HepG2 (cell line): ENCODE measurements around the gene DRAXIN. TPM values are rescaled to one million over a fixed set of nuclear protein-coding genes. Genes with fewer than 3 reads are reported as not detected.

Experiments
- ATAC-seq: fragments of 200-7000 bp; cut with Tn5 transposase; 3 replicates; pipeline ENCODE4 v1.9.1; 2020; ENCODE audit warnings: mild to moderate bottlenecking, moderate library complexity
- BruUV-seq: library from RNA; stranded (reverse); fragments of 400-500 nt; replicated peaks from 2 replicates; lab custom pipeline; 2021; lab: Mats Ljungman, UMichigan
- CTCF ChIA-PET: fragments of 300-600 bp; formaldehyde crosslinking; extraction: SDS; loops from one replicate; lab custom pipeline; 2021; ENCODE audit warnings: low total read pairs, inconsistent platforms, low intra/inter-chr PET ratio; lab: Yijun Ruan, JAX
- POLR2A ChIA-PET: fragments of 350-600 bp; sonication (Branson Sonifier 250); formaldehyde crosslinking; loops from one replicate; lab custom pipeline; 2020; ENCODE audit warnings: antibody characterized with exemption, inconsistent platforms; lab: Yijun Ruan, JAX
- DNase-seq: peaks from one replicate; pipeline ENCODE4 v3.0.0-alpha.2; 2015; ENCODE audit warnings: low spot score
- FAIRE-seq: peaks from 3 replicates; lab custom pipeline; 2011; peaks lifted over from hg19 to GRCh38; lab: Jason Lieb, UNC
- H2AFZ ChIP-seq: one replicate; pipeline ENCODE4 v1.6.1; 2011; ENCODE audit warnings: low read length, inconsistent platforms
- H3K27ac ChIP-seq: fragments of 300-600 bp; 3 replicates; pipeline ENCODE4 v1.8.0; 2011; ENCODE audit warnings: mixed run types, mild to moderate bottlenecking, mixed read lengths, low read length, inconsistent platforms; ENCODE audit not compliant: insufficient read depth; ENCODE audit errors: extremely low read length
- H3K27me3 ChIP-seq, 2 experiments: fragments of 200-600 bp in 1 of 2; 2 replicates in 1 of 2; 3 replicates in 1 of 2; pipeline versions ENCODE4 v1.6.0 to v1.8.0; 2011; ENCODE audit warnings: low read length in 2 of 2, mild to moderate bottlenecking in 2 of 2, moderate library complexity in 2 of 2, inconsistent platforms in 1 of 2; ENCODE audit not compliant: insufficient read depth in 2 of 2, control insufficient read depth in 1 of 2
- H3K36me3 ChIP-seq, 2 experiments: fragments of 200-600 bp in 1 of 2; replicated peaks in 1 of 2; 2 replicates in 1 of 2; 3 replicates in 1 of 2; pipeline versions ENCODE4 v1.5.1 to v1.8.0; 2011; ENCODE audit warnings: low read length in 2 of 2, inconsistent platforms in 1 of 2; ENCODE audit not compliant: insufficient read depth in 2 of 2, control insufficient read depth in 1 of 2
- H3K4me1 ChIP-seq: 2 replicates; pipeline ENCODE4 v1.5.1; 2012; ENCODE audit warnings: low read length, inconsistent platforms; ENCODE audit not compliant: insufficient read depth
- H3K4me2 ChIP-seq: 2 replicates; pipeline ENCODE4 v1.6.0; 2011; ENCODE audit warnings: low read depth, low read length, inconsistent platforms
- H3K4me3 ChIP-seq, 3 experiments: fragments of 200-600 bp in 1 of 3; sonication (generic), shearing (Covaris generic) in 1 of 3; replicated peaks in 1 of 3; 2 replicates each; pipeline ENCODE4 v1.5.1; 2011 to 2016; ENCODE audit warnings: low read length in 3 of 3, inconsistent platforms in 2 of 3, low read depth in 2 of 3, mild to moderate bottlenecking in 2 of 3, control low read depth in 1 of 3, mixed read lengths in 1 of 3; ENCODE audit not compliant: insufficient read depth in 1 of 3
- H3K79me2 ChIP-seq: one replicate; pipeline ENCODE4 v1.6.1; 2011; ENCODE audit warnings: low read length, inconsistent platforms; ENCODE audit not compliant: insufficient read depth
- H3K9ac ChIP-seq: 2 replicates; pipeline ENCODE4 v1.6.0; 2011; ENCODE audit warnings: mild to moderate bottlenecking, low read depth, low read length, inconsistent platforms; ENCODE audit not compliant: insufficient read depth
- H3K9me3 ChIP-seq: 2 replicates; pipeline ENCODE4 v1.5.1; 2012; ENCODE audit warnings: mild to moderate bottlenecking, low read length
- H4K20me1 ChIP-seq: 2 replicates; pipeline ENCODE4 v1.6.0; 2011; ENCODE audit warnings: inconsistent platforms, mild to moderate bottlenecking, low read length, moderate library complexity; ENCODE audit not compliant: insufficient read depth
- AHR ChIP-seq: IDR thresholded peaks from 2 replicates; pipeline ENCODE4 v1.6.1; 2018; ENCODE audit warnings: missing genetic modification reagents, missing compliant biosample characterization
- CBX2 ChIP-seq, 2 experiments: fragments of 200-600 bp in 1 of 2; sonication (generic); formaldehyde crosslinking in 1 of 2; IDR thresholded peaks; 2 replicates each; pipeline versions ENCODE4 v1.7.0 to v1.8.1; 2018 to 2022; ENCODE audit warnings: low read depth in 2 of 2, low read length in 1 of 2, mild to moderate bottlenecking in 1 of 2, missing genetic modification reagents in 1 of 2
- CENPT ChIP-seq: sonication (generic); formaldehyde crosslinking; IDR thresholded peaks from 2 replicates; pipeline ENCODE4 v1.8.0; 2022; ENCODE audit warnings: low read depth, mild to moderate bottlenecking, moderate library complexity, missing genetic modification reagents
- CENPX ChIP-seq: sonication (generic); formaldehyde crosslinking; IDR thresholded peaks from 2 replicates; pipeline ENCODE4 v1.9.0; 2021; ENCODE audit warnings: mild to moderate bottlenecking, missing genetic modification reagents, moderate library complexity
- CHCHD3 ChIP-seq: sonication (generic); formaldehyde crosslinking; IDR thresholded peaks from 2 replicates; pipeline ENCODE4 v1.8.0; 2022; ENCODE audit warnings: mild to moderate bottlenecking, missing genetic modification reagents, moderate library complexity
- CTCF ChIP-seq: sonication (generic); formaldehyde crosslinking; IDR thresholded peaks from 2 replicates; pipeline ENCODE4 v1.5.0; 2020; ENCODE audit warnings: mild to moderate bottlenecking, missing genetic modification reagents, moderate library complexity
- FOXO4 ChIP-seq: sonication (generic); formaldehyde crosslinking; conservative IDR thresholded peaks from 2 replicates; pipeline ENCODE4 v1.8.1; 2023; ENCODE audit warnings: missing genetic modification reagents
- JDP2 ChIP-seq: sonication (generic); formaldehyde crosslinking; IDR thresholded peaks from 2 replicates; pipeline ENCODE4 v1.8.1; 2022; ENCODE audit warnings: missing genetic modification reagents, borderline replicate concordance
- KLF15 ChIP-seq: sonication (generic); formaldehyde crosslinking; IDR thresholded peaks from 2 replicates; pipeline ENCODE4 v1.8.1; 2023; ENCODE audit warnings: borderline replicate concordance, mild to moderate bottlenecking, inconsistent platforms, missing genetic modification reagents, mixed read lengths
- NCOR1 ChIP-seq: fragments of 200-600 bp; sonication (generic); IDR thresholded peaks from 2 replicates; pipeline ENCODE4 v1.7.0; 2017; ENCODE audit warnings: antibody characterized with exemption, low read length, borderline replicate concordance
- NFATC3 ChIP-seq: sonication (generic); formaldehyde crosslinking; IDR thresholded peaks from 2 replicates; pipeline ENCODE4 v1.5.1; 2020; ENCODE audit warnings: mild to moderate bottlenecking, missing genetic modification reagents
- NR1H2 ChIP-seq: sonication (generic); formaldehyde crosslinking; IDR thresholded peaks from 2 replicates; pipeline ENCODE4 v1.8.1; 2022; ENCODE audit warnings: low read depth, missing genetic modification reagents, borderline replicate concordance
- SNRNP70 ChIP-seq: fragments of 200-400 bp; formaldehyde crosslinking; IDR thresholded peaks from 2 replicates; pipeline ENCODE4 v1.6.1; 2017; ENCODE audit warnings: mild to moderate bottlenecking, low read depth, low read length, moderate library complexity
- ZFP62 ChIP-seq: sonication (generic); formaldehyde crosslinking; IDR thresholded peaks from 2 replicates; pipeline ENCODE4 v1.4.0; 2020; ENCODE audit warnings: missing genetic modification reagents
- ZIK1 ChIP-seq: sonication (generic); formaldehyde crosslinking; IDR thresholded peaks from 2 replicates; pipeline ENCODE4 v1.5.0; 2020; ENCODE audit warnings: mild to moderate bottlenecking, low read depth, missing genetic modification reagents, borderline replicate concordance
- ZMYM2 ChIP-seq: sonication (generic); formaldehyde crosslinking; IDR thresholded peaks from 2 replicates; pipeline ENCODE4 v1.8.0; 2022; ENCODE audit warnings: mild to moderate bottlenecking, missing genetic modification reagents
- ZNF225 ChIP-seq: sonication (generic); formaldehyde crosslinking; IDR thresholded peaks from 2 replicates; pipeline ENCODE4 v1.4.0; 2020; ENCODE audit warnings: mild to moderate bottlenecking, missing genetic modification reagents
- ZNF362 ChIP-seq: sonication (generic); formaldehyde crosslinking; IDR thresholded peaks from 2 replicates; pipeline ENCODE4 v1.4.0; 2020; ENCODE audit warnings: missing genetic modification reagents, mild to moderate bottlenecking, borderline replicate concordance
- ZNF800 ChIP-seq: sonication (generic); formaldehyde crosslinking; IDR thresholded peaks from 2 replicates; pipeline ENCODE4 v1.4.0; 2020; ENCODE audit warnings: missing genetic modification reagents
- ZZZ3 ChIP-seq: sonication (generic); formaldehyde crosslinking; IDR thresholded peaks from 2 replicates; pipeline ENCODE4 v1.4.0; 2020; ENCODE audit warnings: missing genetic modification reagents, mild to moderate bottlenecking, borderline replicate concordance
- WGBS: methylation state at CpG from one replicate; pipeline ENCODE4 v1.1.6; 2017; ENCODE audit warnings: low lambda C conversion rate; 5-methylcytosine and 5-hydroxymethylcytosine counted together
- in situ Hi-C: cut with HindIII; loops from 2 replicates; pipeline ENCODE4 v1.10.0; 2017; ENCODE audit warnings: low pct_unique_long_range_greater_than_20kb; ENCODE audit not compliant: extremely low pct_ligation_motif_present
- intact Hi-C: fragments of 100-400 bp; cut with micrococcal nuclease; formaldehyde crosslinking; loops from one replicate; pipeline ENCODE4 v1.10.0; 2022; ENCODE audit not compliant: unreplicated experiment
- polyA plus RNA-seq, 8 experiments: library from polyadenylated mRNA; depleted of rRNA in 3 of 8; stranded (reverse) in 7 of 8; unstranded in 1 of 8; fragments of >200 nt; fragmentation: Illumina TruSeq in 4 of 8; extraction: Trizol in 4 of 8; gene quantifications; 2 replicates each; pipeline versions ENCODE4 v1.2.1 to v1.2.3, GENCODE V29; 2011 to 2016; ENCODE audit warnings: low read depth in 4 of 8, missing spikeins in 1 of 8, mixed read lengths in 1 of 8; ENCODE audit not compliant: insufficient read depth in 1 of 8
- total RNA-seq, 5 experiments: library from RNA; depleted of rRNA; stranded (reverse); fragments of >200 nt; fragmentation: Illumina TruSeq; extraction: Trizol; gene quantifications; 2 replicates each; pipeline ENCODE4 v1.2.3, GENCODE V29; 2016; ENCODE audit warnings: low read depth in 1 of 5

The DRAXIN gene
- total and polyA plus RNA-seq, 2 of the 13 experiments (the other 11 are each of a cell fraction or from before 2014, with no cell fraction given), result 0.02 TPM; not detected in 1

GRCh38 chr1:11684070-11684469, 7.4 kb upstream of the DRAXIN start:
- H3K9ac ChIP-seq, result no peak overlapping the region
- in situ Hi-C loops (no loop called here), intact Hi-C loops (no loop called here)
- ATAC-seq, result no peak
- H4K20me1 ChIP-seq, result no peaks in the 10 kb centered on the region
- no peaks in the 10 kb centered on the region for H3K9me3 ChIP-seq
- no peak overlapping the region for H3K4me2 ChIP-seq
- DNase-seq, result no peak
- 30% methylated on average over 7 of the region's 7 CpGs for WGBS
- ChIA-PET CTCF (no interaction called here), POLR2A (no interaction called here)
- no peaks in the 10 kb centered on the region for H3K36me3 ChIP-seq
- H3K27me3 ChIP-seq, result peaks cover 6 to 49% of the 10 kb centered on the region in 2 experiments; a peak in 4 of 5 replicates
- FAIRE-seq, result no peak
- TF ChIP-seq JDP2 (CRISPR knock-in tag) (no peak), CTCF (no peak), ZNF362 (CRISPR knock-in tag) (no peak), NCOR1 (no peak), AHR (CRISPR knock-in tag) (no peak), ZFP62 (no peak), FOXO4 (no peak), KLF15 (CRISPR knock-in tag) (no peak), CBX2 (IDR thresholded peaks at IDR 0.05; ENCODE audit: low read depth, low read length) (no peak), CBX2 (CRISPR knock-in tag; IDR thresholded peaks at IDR 0.05; ENCODE audit: low read depth) (no peak), NR1H2 (no peak), ZIK1 (no peak), NFATC3 (CRISPR knock-in tag) (no peak), CENPX (no peak), SNRNP70 (no peak), ZNF225 (CRISPR knock-in tag) (no peak), CHCHD3 (CRISPR knock-in tag) (no peak), ZZZ3 (CRISPR knock-in tag) (no peak), ZNF800 (CRISPR knock-in tag) (no peak), CENPT (CRISPR knock-in tag) (no peak), ZMYM2 (no peak)
- BruUV-seq, result no TSS peak
- H3K27ac ChIP-seq, result no peak overlapping the region
- no peak overlapping the region for H2AFZ ChIP-seq
- H3K79me2 ChIP-seq, result no peaks in the 10 kb centered on the region
- H3K4me1 ChIP-seq, result peaks cover 23% of the 10 kb centered on the region
- H3K4me3 ChIP-seq, result no peak overlapping the region
